Right cardiac atrium (tissue), 5 donors: ENCODE results near the gene NTNG2. TPM values are rescaled to one million over a fixed set of nuclear protein-coding genes. Genes with fewer than 3 reads are reported as not detected.

Experiments used
- ATAC-seq, 2 donors: fragments of 200-7000 bp; cut with Tn5 transposase; one replicate each; pipeline versions ENCODE4 v1.8.0 to v1.9.1; 2020; ENCODE audit warnings: moderate library complexity in 2 of 2, mild to moderate bottlenecking in 1 of 2
- DNase-seq, 3 donors: peaks; one replicate each; pipeline ENCODE4 v3.0.0-alpha.2; 2020
- H3K27ac ChIP-seq: one replicate; pipeline ENCODE4 v1.5.1; 2013; ENCODE audit warnings: mild to moderate bottlenecking, low read length, control low read depth, moderate library complexity
- H3K27me3 ChIP-seq: one replicate; pipeline ENCODE4 v1.6.1; 2013; ENCODE audit not compliant: control insufficient read depth, insufficient read depth
- H3K4me1 ChIP-seq: one replicate; pipeline ENCODE4 v1.6.1; 2013; ENCODE audit warnings: low read length; ENCODE audit not compliant: control insufficient read depth, insufficient read depth
- H3K4me3 ChIP-seq: one replicate; pipeline ENCODE4 v1.5.1; 2013; ENCODE audit warnings: low read length, control low read depth
- H3K9me3 ChIP-seq: one replicate; pipeline ENCODE4 v1.6.1; 2013; ENCODE audit warnings: low read length; ENCODE audit not compliant: control insufficient read depth
- WGBS: extraction: QIAGEN DNeasy Blood & Tissue Kit; methylation state at CpG from one replicate; pipeline ENCODE4 v1.1.7; 2013; 5-methylcytosine and 5-hydroxymethylcytosine counted together
- intact Hi-C, 4 donors: fragments of 100-400 bp; cut with DNase I; formaldehyde crosslinking; loops; one replicate each; pipeline versions ENCODE4 v1.11.0 to v1.14.0; 2022 to 2023
- polyA plus RNA-seq: library from polyadenylated mRNA; stranded (reverse); fragments of 200-250 nt; gene quantifications from one replicate; pipeline ENCODE4 v1.2.3, GENCODE V29; 2013
- total RNA-seq, 4 donors: library from RNA; stranded (reverse); fragmentation: NEBNext Ultra II Directional; extraction: Animal tissue kit (Norgen Biotek cat#: 25700); gene quantifications; one replicate each; pipeline ENCODE4 v1.2.1, GENCODE V29; 2021
- donor health status: healthy with polysubstance abuse.
- donor health status: DM: no; HTN: yes; CAD: no.
- donor health status: DM: no; HTN: no; CAD: no.
- donor health status: DM: no; HTN: yes; CAD: no; lungs with severe emphysema.
- donor health status: DM: yes; HTN: yes; CAD: no.

Gene NTNG2
- total and polyA plus RNA-seq, 5 donors: 8.6 to 27.4 (median 14.6) TPM

- H3K4me3 ChIP-seq: peak overlapping the region; percentile 82
- H3K27me3 ChIP-seq: no peaks in the 10 kb centered on the region
- H3K9me3 ChIP-seq: no peaks in the 10 kb centered on the region
- DNase-seq (peak in 1 of 3 donors; percentile 69), ATAC-seq (peak; percentile 2 to 5)
- no peak overlapping the region for H3K27ac ChIP-seq
- intact Hi-C loops: no loop called here
- peaks cover 2% of the 10 kb centered on the region for H3K4me1 ChIP-seq
- WGBS: under 1% methylated on average over 74 of the region's 74 CpGs
Measured at GRCh38 chr9:132162764-132163456, 1.1 kb downstream of the NTNG2 start.

GRCh38 chr9:132163457-132163875 is 1.6 kb downstream of the NTNG2 start:
- no peaks in the 10 kb centered on the region for H3K9me3 ChIP-seq
- H3K4me3 ChIP-seq: peak overlapping the region; percentile 82
- ATAC-seq (peak in 1 of 2 donors; percentile 2), DNase-seq (peak in 1 of 3 donors; percentile 59)
- intact Hi-C loops: no loop called here
- H3K27ac ChIP-seq: no peak overlapping the region
- no peaks in the 10 kb centered on the region for H3K27me3 ChIP-seq
- WGBS: under 1% methylated on average over 29 of the region's 29 CpGs
- peaks cover 2% of the 10 kb centered on the region for H3K4me1 ChIP-seq

GRCh38 chr9:132163876-132164603 is 2.2 kb downstream of the NTNG2 start:
- peak overlapping the region; percentile 82 for H3K4me3 ChIP-seq
- H3K27ac ChIP-seq: no peak overlapping the region
- peaks cover 2% of the 10 kb centered on the region for H3K4me1 ChIP-seq
- no peak for ATAC-seq
- DNase-seq: peak in 1 of 3 donors; percentile 54
- no peaks in the 10 kb centered on the region for H3K27me3 ChIP-seq
- H3K9me3 ChIP-seq: no peaks in the 10 kb centered on the region
- WGBS: 10% methylated on average over 45 of the region's 45 CpGs
- intact Hi-C loops: loop anchor here in 1 of 4 donors (2.0 kb wide), 1 partner anchor 77 kb away; no protein-coding TSS in a partner anchor

GRCh38 chr9:132164604-132165362 is 2.9 kb downstream of the NTNG2 start:
- H3K9me3 ChIP-seq: no peaks in the 10 kb centered on the region
- intact Hi-C loops: loop anchor here in 2 of 4 donors (2.0 to 5.0 kb wide), 2 partner anchors 73 to 76 kb away; no protein-coding TSS in a partner anchor
- no peak overlapping the region for H3K4me3 ChIP-seq
- 11% methylated on average over 16 of the region's 16 CpGs for WGBS
- ATAC-seq (peak; percentile 34 to 59), DNase-seq (peak in 1 of 3 donors; percentile 68)
- peaks cover 2% of the 10 kb centered on the region for H3K4me1 ChIP-seq
- no peaks in the 10 kb centered on the region for H3K27me3 ChIP-seq
- peak overlapping the region; percentile 50 for H3K27ac ChIP-seq

DNA sequence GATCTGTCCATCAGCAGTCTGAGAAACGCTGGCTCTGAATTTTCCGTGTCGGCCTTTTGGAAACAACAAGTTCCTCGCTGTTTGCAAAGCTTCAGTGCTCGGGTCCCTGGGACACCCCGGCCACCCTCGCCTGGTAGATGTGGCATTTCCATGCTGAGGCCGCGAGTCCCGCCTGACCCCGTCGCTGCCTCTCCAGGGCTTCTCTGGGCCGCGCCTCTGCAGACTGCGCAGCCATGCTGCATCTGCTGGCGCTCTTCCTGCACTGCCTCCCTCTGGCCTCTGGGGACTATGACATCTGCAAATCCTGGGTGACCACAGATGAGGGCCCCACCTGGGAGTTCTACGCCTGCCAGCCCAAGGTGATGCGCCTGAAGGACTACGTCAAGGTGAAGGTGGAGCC is 4.7 kb downstream of the NTNG2 start:
- intact Hi-C loops: loop anchor here in 1 of 4 donors (5.0 kb wide), 1 partner anchor 71 kb away; no protein-coding TSS in a partner anchor
- 54% methylated on average over 19 of the region's 19 CpGs for WGBS
- Histone ChIP-seq H3K9me3 (no peaks in the 10 kb centered on the region), H3K27ac (no peak overlapping the region), H3K4me3 (no peak overlapping the region), H3K4me1 (peaks cover 2% of the 10 kb centered on the region), H3K27me3 (no peaks in the 10 kb centered on the region)
- no peak for ATAC-seq
- DNase-seq: peak in 1 of 3 donors; percentile 50

DNA sequence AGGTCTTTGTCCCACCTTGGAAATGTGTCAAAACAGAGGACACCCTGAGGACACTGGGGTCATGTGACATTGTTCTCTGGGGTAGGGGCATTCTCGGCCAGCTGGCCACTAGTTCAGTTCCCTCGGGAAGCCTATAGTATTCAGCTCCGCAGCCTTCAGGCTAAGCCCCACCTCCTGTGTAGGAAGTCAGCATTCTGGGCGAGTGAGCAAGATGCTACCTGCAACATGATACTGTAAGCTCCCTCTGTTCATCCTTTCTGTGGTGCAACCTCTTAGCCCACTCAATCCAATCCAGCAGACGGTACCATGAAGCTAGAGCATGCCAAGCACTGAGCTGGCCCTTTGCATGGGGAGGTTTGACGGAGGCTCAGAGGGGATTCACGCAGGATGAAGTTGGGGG is 5.3 kb downstream of the NTNG2 start:
- Histone ChIP-seq H3K4me1 (peaks cover 2% of the 10 kb centered on the region), H3K27ac (no peak overlapping the region), H3K4me3 (no peak overlapping the region), H3K9me3 (no peaks in the 10 kb centered on the region), H3K27me3 (no peaks in the 10 kb centered on the region)
- ATAC-seq: no peak
- 61% methylated on average over 7 of the region's 7 CpGs for WGBS
- peak in 1 of 3 donors; percentile 17 for DNase-seq
- intact Hi-C loops: loop anchor here in 1 of 4 donors (5.0 kb wide), 1 partner anchor 70 kb away; no protein-coding TSS in a partner anchor

- ATAC-seq (peak; percentile 60 to 65), DNase-seq (peak; percentile 77 to 91 (median 87))
- no peak overlapping the region for H3K4me3 ChIP-seq
- no peak overlapping the region for H3K27ac ChIP-seq
- intact Hi-C loops: loop anchor here in 1 of 4 donors (5.0 kb wide), 1 partner anchor 69 kb away; no protein-coding TSS in a partner anchor
- H3K4me1 ChIP-seq: peaks cover 2% of the 10 kb centered on the region
- H3K9me3 ChIP-seq: no peaks in the 10 kb centered on the region
- no peaks in the 10 kb centered on the region for H3K27me3 ChIP-seq
- WGBS: 35% methylated on average over 8 of the region's 8 CpGs
Measured at GRCh38 chr9:132168347-132168746, 6.5 kb downstream of the NTNG2 start.

DNA sequence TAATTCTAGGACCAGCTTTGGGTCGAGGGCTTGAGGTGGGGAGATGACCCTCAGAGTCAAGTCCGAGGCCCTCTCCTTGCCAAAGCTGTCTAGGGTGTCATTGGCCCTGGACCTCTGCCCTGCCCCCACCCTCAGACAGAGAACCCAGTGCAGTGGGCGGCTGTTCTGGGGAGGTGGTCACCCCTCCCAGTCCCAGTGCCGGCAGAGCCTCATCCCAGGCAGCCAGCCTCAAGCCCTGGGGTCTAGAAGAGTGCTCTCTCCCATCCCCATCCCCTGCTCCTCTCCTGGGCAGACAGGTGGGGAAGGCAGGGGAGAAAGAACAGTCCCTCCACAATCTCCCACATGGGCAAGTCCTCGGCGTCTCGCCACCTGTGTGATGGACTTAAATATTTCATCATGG is 7.0 kb downstream of the NTNG2 start:
- peak in 1 of 3 donors; percentile 51 for DNase-seq
- intact Hi-C loops: loop anchor here in 1 of 4 donors (5.0 kb wide), 1 partner anchor 68 kb away; no protein-coding TSS in a partner anchor
- no peaks in the 10 kb centered on the region for H3K27me3 ChIP-seq

DNA sequence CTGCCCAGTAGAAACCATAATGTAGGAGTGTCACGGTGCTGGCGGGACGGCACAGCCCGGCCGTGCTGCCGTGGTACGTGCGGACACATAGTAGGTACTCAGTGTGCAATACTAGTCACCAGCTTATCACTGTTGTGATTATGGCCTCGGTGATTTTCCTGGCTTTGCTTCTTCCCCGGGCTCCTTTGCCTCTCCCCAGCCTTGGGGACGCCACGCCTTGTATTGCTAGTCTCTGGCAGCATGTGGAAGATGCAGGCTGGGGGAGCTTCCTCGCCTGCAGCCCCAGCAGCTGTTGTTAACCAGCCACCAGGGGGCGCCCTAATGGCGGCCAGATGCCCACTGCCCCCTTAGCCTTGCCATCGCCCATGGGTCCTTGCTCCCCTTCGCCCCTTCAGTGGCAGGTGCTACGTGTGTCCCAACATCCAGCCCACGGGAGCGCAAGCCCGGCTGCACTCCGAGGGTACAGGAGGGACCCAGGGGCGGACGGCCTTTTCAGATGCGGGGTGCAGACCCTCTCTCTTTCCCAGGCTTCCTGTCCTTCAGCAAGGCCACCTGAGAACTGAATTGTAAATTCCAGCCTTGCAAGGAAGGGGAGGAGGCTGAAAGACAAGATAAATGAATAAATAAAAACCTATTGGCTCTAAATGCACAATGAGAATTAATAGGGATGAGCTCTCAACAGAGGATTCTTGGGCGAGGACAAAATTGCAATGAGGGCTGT is 8.0 kb downstream of the NTNG2 start:
- DNase-seq (peak; percentile 58 to 80 (median 79)), ATAC-seq (peak in 1 of 2 donors; percentile 59)
- no peak overlapping the region for H3K4me3 ChIP-seq
- H3K27ac ChIP-seq: no peak overlapping the region
- no peaks in the 10 kb centered on the region for H3K4me1 ChIP-seq
- 37% methylated on average over 26 of the region's 26 CpGs for WGBS
- intact Hi-C loops: loop anchor here in 3 of 4 donors (5.0 to 10.0 kb wide), 2 partner anchors 55 to 67 kb away; no protein-coding TSS in a partner anchor
- H3K9me3 ChIP-seq: no peaks in the 10 kb centered on the region
- no peaks in the 10 kb centered on the region for H3K27me3 ChIP-seq

More for the DNA sequence above, 7.0 kb downstream of the NTNG2 start:
- no peak overlapping the region for H3K4me3 ChIP-seq
- no peak overlapping the region for H3K27ac ChIP-seq
- WGBS: 69% methylated on average over 7 of the region's 7 CpGs
- no peaks in the 10 kb centered on the region for H3K9me3 ChIP-seq
- peaks cover 2% of the 10 kb centered on the region for H3K4me1 ChIP-seq
- no peak for ATAC-seq

DNA sequence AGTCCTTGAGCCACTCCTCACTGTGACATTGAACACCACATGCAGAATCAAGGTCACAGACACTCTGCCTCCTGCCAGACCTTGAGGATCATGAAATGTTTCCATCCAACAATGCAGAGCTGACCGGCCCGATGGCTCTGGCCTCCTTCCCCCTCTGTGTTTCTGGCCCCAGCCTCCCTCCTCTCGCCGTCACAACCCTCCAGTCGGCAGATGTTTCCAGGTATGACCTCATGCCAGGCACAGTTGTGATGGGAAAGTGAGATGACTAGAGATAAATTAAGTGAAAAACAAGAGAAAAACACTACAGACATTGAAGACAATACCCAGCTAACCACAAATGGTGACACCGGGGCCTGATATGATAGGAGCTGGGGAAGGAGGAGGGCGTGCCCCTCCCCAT is 9.8 kb downstream of the NTNG2 start:
- Histone ChIP-seq H3K9me3 (no peaks in the 10 kb centered on the region), H3K27me3 (no peaks in the 10 kb centered on the region), H3K27ac (no peak overlapping the region), H3K4me1 (no peaks in the 10 kb centered on the region), H3K4me3 (no peak overlapping the region)
- no peak for DNase-seq
- WGBS: 54% methylated on average over 7 of the region's 7 CpGs
- intact Hi-C loops: loop anchor here in 2 of 4 donors (5.0 to 10.0 kb wide), 2 partner anchors 57 to 66 kb away; no protein-coding TSS in a partner anchor
- no peak for ATAC-seq
